Mononuclear cell (primary cell): ENCODE data around the gene SCAMP3. TPM values are rescaled to one million over a fixed set of nuclear protein-coding genes. Genes with fewer than 3 reads are reported as not detected.
"Not testable (repeated sequence)": the region's sequence is repeated elsewhere in the genome, so short reads cannot be mapped to it uniquely, and the experiment has no call there.

ENCODE experiments used
- H3K27me3 ChIP-seq: 2 replicates; pipeline ENCODE4 v1.6.0; 2011; ENCODE audit warnings: low read length, control low read depth; ENCODE audit not compliant: insufficient read depth
- H3K4me1 ChIP-seq: 2 replicates; pipeline ENCODE4 v1.5.1; 2011; ENCODE audit warnings: mild to moderate bottlenecking, low read length, control low read depth; ENCODE audit not compliant: insufficient read depth
- H3K4me3 ChIP-seq: 2 replicates; pipeline ENCODE4 v1.5.1; 2011; ENCODE audit warnings: mild to moderate bottlenecking, low read length, moderate library complexity
- H3K9me3 ChIP-seq: 2 replicates; pipeline ENCODE4 v1.5.1; 2011; ENCODE audit warnings: low read depth, mild to moderate bottlenecking, control low read depth, low read length
- total RNA-seq: library from RNA; depleted of rRNA; stranded (reverse); fragments of >200 nt; gene quantifications from one replicate; pipeline ENCODE4 v1.2.3, GENCODE V29; 2012

SCAMP3 gene
- total RNA-seq, 1 donor = 17.9 TPM

GRCh38 chr1:155211381-155212050 lies 50.6 kb downstream of the SCAMP3 start:
- not testable (repeated sequence) for H3K27me3 ChIP-seq, H3K9me3 ChIP-seq
- H3K4me3 ChIP-seq = peak overlapping the region; percentile 23
- H3K4me1 ChIP-seq = peaks cover 56% of the 10 kb centered on the region

DNA sequence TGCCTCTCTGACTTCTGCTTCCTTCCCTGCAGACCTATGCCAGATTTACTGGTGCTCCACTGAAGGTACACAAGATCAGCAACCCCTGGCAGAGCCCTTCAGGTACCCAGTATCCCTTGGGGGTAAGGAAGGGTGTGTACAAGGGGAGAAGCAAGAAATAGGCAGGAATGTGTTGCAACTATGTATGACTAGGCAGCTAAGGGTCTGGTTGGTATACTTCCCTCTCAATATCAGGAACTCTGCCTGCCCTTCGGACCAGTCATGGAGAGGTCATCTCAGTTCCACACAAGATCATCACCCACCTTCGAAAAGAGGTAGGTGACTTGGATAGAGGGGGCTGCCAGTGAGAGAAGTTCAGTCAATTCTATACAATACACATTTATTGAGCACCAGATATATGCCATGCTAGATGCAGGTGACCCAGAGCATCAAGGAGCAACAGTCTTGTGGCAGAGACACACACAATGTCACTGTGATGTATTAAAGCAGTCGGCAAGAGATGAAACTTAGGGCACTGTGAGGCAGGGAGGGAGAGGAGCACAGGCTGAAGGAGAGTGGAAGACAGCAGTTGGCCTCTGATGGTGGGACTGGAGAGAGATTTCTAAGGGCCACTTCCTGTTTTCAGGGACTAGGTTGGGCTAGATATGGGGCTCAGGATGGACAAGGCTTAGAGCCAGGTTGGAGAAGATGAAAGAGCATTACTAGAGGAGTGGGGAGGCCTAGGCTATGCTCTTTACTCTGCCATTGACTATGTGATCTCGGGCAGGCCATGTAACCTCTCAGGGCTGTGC lies 51.7 kb downstream of the SCAMP3 start:
- Histone ChIP-seq H3K4me3 (peak overlapping the region; percentile 23), H3K27me3 (no peaks in the 10 kb centered on the region), H3K4me1 (peaks cover 54% of the 10 kb centered on the region), H3K9me3 (no peaks in the 10 kb centered on the region)

DNA sequence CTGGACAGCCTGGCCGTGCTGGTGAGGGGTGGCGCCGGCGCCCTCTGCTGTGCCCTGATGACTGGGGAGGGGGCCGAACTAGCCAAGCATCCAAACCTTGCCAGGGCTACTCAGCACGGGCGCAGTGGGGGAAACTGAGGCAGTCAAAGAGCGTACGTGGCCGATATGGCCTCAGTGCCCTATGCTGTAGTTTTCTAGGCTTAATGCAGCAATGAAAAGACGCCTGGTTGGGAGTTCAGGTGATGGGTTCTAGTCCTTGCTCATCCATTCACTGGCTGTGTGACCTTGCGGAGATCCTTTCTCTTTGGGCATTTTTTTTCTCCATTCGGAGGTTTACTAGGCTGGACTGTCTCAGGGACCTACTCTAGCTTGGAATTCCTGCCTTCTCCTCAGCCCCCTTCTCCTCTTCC lies 52.8 kb downstream of the SCAMP3 start:
- H3K9me3 ChIP-seq = no peaks in the 10 kb centered on the region
- H3K27me3 ChIP-seq = no peaks in the 10 kb centered on the region
- peaks cover 48% of the 10 kb centered on the region for H3K4me1 ChIP-seq
- peak overlapping the region; percentile 77 for H3K4me3 ChIP-seq

DNA sequence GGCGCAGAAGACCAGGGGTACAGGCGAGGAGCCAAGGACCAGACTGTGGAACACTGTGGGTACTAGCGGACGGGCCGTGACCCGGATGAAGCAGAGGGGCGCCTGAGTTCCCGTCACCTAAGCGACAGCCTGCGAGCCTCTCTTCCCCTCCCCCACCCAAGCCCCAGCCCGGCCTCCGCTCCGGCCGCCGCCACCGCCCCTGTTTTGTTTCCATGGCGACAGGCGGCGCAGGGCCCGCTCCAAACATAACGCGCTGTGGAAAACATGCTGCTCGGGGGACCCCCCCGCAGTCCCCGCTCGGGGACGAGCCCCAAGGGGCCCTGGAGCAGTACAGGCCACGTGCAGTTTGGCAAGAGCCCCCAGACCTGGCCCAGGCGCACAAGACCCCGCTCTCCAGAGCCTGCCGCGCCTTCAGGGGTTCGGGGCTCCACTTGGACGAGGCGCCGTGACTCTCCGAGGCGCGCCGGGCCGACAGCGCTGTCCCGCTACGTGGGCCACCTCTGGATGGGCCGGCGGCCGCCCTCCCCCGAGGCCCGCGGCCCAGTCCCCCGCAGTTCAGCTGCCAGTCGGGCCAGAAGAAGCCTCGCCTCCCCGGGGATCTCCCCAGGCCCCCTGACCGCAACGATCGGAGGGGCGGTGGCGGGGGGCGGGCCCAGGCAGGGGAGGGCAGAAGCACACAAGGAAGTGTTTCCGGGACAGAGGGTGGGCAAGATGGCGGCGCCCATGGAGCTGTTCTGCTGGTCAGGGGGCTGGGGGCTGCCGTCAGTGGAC lies 53.4 kb downstream of the SCAMP3 start, which contains the start of gene MTX1:
TSS of gene MTX1 (plus strand) at position 155 of the 771 bp plus-strand sequence. CDS start at position 265, 110 bp downstream.
- H3K9me3 ChIP-seq = no peaks in the 10 kb centered on the region
- H3K4me1 ChIP-seq = peaks cover 48% of the 10 kb centered on the region
- peak within 1 kb of the TSS; percentile 77 for H3K4me3 ChIP-seq

GRCh38 chr1:155207806-155208540 lies 54.2 kb downstream of the SCAMP3 start, which contains the start of gene THBS3:
Gene THBS3 (minus strand): TSS chr1:155207897. CDS start chr1:155207876, 21 bp downstream.
- Histone ChIP-seq H3K4me1 (peaks cover 48% of the 10 kb centered on the region), H3K9me3 (no peaks in the 10 kb centered on the region), H3K4me3 (peak within 1 kb of the TSS; percentile 77)

More for the DNA sequence above, 53.4 kb downstream of the SCAMP3 start, which contains the start of gene MTX1:
- H3K27me3 ChIP-seq = no peaks in the 10 kb centered on the region

DNA sequence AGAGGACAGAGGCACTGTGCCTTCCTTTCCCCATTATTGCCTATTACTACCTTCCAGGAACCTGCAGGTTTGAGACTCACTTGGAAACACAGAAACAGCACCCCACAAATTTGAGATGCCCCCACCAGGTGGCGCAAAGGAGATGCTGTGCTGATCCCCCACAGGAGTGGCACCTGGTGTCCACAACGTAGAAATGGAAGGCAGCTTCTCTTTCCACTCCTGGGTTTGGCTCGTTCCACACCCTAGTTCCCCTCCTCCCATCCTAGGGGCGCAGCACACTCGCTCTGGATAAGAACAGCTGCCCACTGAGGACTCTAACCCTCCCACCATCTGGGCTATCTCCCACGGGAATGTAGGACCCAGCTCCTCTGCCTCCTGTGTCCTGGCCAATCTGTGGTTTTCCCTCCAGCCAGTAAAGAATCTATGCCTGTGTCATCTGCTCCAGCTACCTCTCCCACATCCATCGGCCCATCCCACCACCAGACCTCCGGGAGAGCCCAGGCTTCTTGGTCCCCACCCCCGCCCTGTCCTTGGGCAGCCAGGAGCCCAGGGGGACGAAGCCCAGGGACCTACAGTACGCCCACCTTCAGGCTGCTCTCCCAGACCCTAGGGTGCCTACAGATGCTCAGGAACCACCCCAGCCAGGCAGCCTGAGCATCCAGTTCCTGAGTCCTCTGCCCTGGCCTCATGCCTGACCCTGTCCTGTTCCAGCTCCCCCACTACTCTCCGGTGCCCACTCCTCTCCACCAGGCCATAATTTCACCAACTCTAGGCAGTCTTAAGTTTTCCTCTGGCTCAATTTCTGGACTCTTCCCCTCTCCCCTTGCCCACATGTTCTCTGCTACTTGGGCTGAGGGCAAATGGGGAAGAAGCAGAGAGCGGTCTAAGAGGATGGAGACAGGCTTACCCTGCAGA lies 55.0 kb downstream of the SCAMP3 start:
- no peaks in the 10 kb centered on the region for H3K27me3 ChIP-seq
- no peak overlapping the region for H3K4me3 ChIP-seq
- H3K4me1 ChIP-seq = peaks cover 48% of the 10 kb centered on the region
- no peaks in the 10 kb centered on the region for H3K9me3 ChIP-seq

More at GRCh38 chr1:155207806-155208540, 54.2 kb downstream of the SCAMP3 start, which contains the start of gene THBS3:
- H3K27me3 ChIP-seq = no peaks in the 10 kb centered on the region

Other genes with a start within 250 kb of the SCAMP3 start
- 0.10 TPM for gene DCST2, start 228.6 kb downstream of the SCAMP3 start, total RNA-seq
- 0.21 TPM for gene DCST1, start 228.5 kb downstream of the SCAMP3 start, total RNA-seq
- 25.1 TPM for gene ADAM15, start 211.0 kb downstream of the SCAMP3 start, total RNA-seq
- gene EFNA4, start 198.6 kb downstream of the SCAMP3 start, total RNA-seq = 2.4 TPM
- 0.21 TPM for gene EFNA3, start 183.5 kb downstream of the SCAMP3 start, total RNA-seq
- gene EFNA1, start 134.5 kb downstream of the SCAMP3 start, total RNA-seq = 0.84 TPM
- 22.4 TPM for gene SLC50A1, start 126.5 kb downstream of the SCAMP3 start, total RNA-seq
- 14.0 TPM for gene DPM3, start 121.8 kb downstream of the SCAMP3 start, total RNA-seq
- 62.0 TPM for gene KRTCAP2, start 89.1 kb downstream of the SCAMP3 start, total RNA-seq
- 0.52 TPM for gene TRIM46, start 88.5 kb downstream of the SCAMP3 start, total RNA-seq
- gene THBS3, start 54.5 kb downstream of the SCAMP3 start, total RNA-seq = 8.0 TPM
- 16.1 TPM for gene MTX1, start 53.7 kb downstream of the SCAMP3 start, total RNA-seq
- 2.1 TPM for gene ENTREP3, start 6.9 kb downstream of the SCAMP3 start, total RNA-seq
- 18.2 TPM for gene CLK2, start 11.1 kb upstream of the SCAMP3 start, total RNA-seq
- 0.21 TPM for gene HCN3, start 15.1 kb upstream of the SCAMP3 start, total RNA-seq
- not detected for gene PKLR, start 39.1 kb upstream of the SCAMP3 start, total RNA-seq
- 21.5 TPM for gene FDPS, start 46.5 kb upstream of the SCAMP3 start, total RNA-seq
- gene RUSC1, start 58.5 kb upstream of the SCAMP3 start, total RNA-seq = 6.6 TPM